ENCODE measurements around the gene GDF15.

- TF ChIP-seq POLR2AphosphoS5 (IDR thresholded peaks at IDR 0.05; ENCODE audit: low read depth) (no peak), EZH2 (IDR thresholded peaks at IDR 0.05; ENCODE audit: low read depth, unreplicated experiment) (no peak)
Observed at GRCh38 chr19:18418029-18418482, 32.1 kb downstream of the GDF15 start.

All from GM23338 (cell line).